Karpas-422 (cell line): ENCODE results near the gene TBX5. TPM values are rescaled to one million over a fixed set of nuclear protein-coding genes. Genes with fewer than 3 reads are reported as not detected.

Experiments
- DNase-seq: peaks from one replicate; pipeline ENCODE4 v3.0.0-alpha.2; 2015
- H2AFZ ChIP-seq: fragments of 200-600 bp; sonication (generic); 2 replicates; pipeline ENCODE4 v1.6.1; 2014; ENCODE audit warnings: antibody characterized with exemption, low read length, mixed read lengths
- H3K27ac ChIP-seq: fragments of 200-600 bp; sonication (generic); 2 replicates; pipeline ENCODE4 v1.5.1; 2014; ENCODE audit warnings: mild to moderate bottlenecking, low read length, moderate library complexity
- H3K27me3 ChIP-seq: fragments of 200-600 bp; sonication (generic); 2 replicates; pipeline ENCODE4 v1.6.1; 2014; ENCODE audit warnings: low read length, mixed read lengths
- H3K36me3 ChIP-seq: fragments of 200-600 bp; sonication (generic); 2 replicates; pipeline ENCODE4 v1.6.1; 2014; ENCODE audit warnings: low read length, mixed read lengths; ENCODE audit not compliant: insufficient read depth
- H3K4me1 ChIP-seq: fragments of 200-600 bp; sonication (generic); 2 replicates; pipeline ENCODE4 v1.6.1; 2014; ENCODE audit warnings: mild to moderate bottlenecking, low read length, mixed read lengths
- H3K4me2 ChIP-seq: fragments of 200-600 bp; sonication (generic); 2 replicates; pipeline ENCODE4 v1.6.1; 2014; ENCODE audit warnings: low read length, low read depth, mild to moderate bottlenecking; ENCODE audit not compliant: poor library complexity, severe bottlenecking
- H3K4me3 ChIP-seq: fragments of 200-600 bp; sonication (generic); 2 replicates; pipeline ENCODE4 v1.5.1; 2014; ENCODE audit warnings: mild to moderate bottlenecking, antibody characterized with exemption, low read length, mixed read lengths
- H3K79me2 ChIP-seq: fragments of 200-600 bp; sonication (generic); 2 replicates; pipeline ENCODE4 v1.6.1; 2014; ENCODE audit warnings: mild to moderate bottlenecking, low read length, mixed read lengths
- H3K9ac ChIP-seq: fragments of 200-600 bp; sonication (generic); 2 replicates; pipeline ENCODE4 v1.6.0; 2014; ENCODE audit warnings: low read length
- H3K9me2 ChIP-seq: fragments of 200-600 bp; sonication (generic), shearing (Covaris generic); replicated peaks from 2 replicates; pipeline ENCODE4 v1.6.0; 2014; ENCODE audit warnings: mild to moderate bottlenecking, low read length, moderate library complexity; ENCODE audit not compliant: insufficient read depth
- H3K9me3 ChIP-seq: fragments of 300-700, 200-600 bp; sonication (generic); 2 replicates; pipeline ENCODE4 v1.6.1; 2014; ENCODE audit warnings: low read length, mixed read lengths
- H4K20me1 ChIP-seq: fragments of 200-600 bp; sonication (generic); 2 replicates; pipeline ENCODE4 v1.6.1; 2014; ENCODE audit warnings: mild to moderate bottlenecking, antibody characterized with exemption, low read length, low read depth; ENCODE audit not compliant: insufficient read depth
- total RNA-seq: library from RNA; depleted of rRNA; stranded (reverse); fragments of >200 nt; shearing (Covaris generic); gene quantifications from 2 replicates; pipeline ENCODE4 v1.2.3, GENCODE V29; 2014; ENCODE audit warnings: low replicate concordance

The TBX5 gene
- total RNA-seq, 1 experiment from 2014 or later, result not detected

DNA sequence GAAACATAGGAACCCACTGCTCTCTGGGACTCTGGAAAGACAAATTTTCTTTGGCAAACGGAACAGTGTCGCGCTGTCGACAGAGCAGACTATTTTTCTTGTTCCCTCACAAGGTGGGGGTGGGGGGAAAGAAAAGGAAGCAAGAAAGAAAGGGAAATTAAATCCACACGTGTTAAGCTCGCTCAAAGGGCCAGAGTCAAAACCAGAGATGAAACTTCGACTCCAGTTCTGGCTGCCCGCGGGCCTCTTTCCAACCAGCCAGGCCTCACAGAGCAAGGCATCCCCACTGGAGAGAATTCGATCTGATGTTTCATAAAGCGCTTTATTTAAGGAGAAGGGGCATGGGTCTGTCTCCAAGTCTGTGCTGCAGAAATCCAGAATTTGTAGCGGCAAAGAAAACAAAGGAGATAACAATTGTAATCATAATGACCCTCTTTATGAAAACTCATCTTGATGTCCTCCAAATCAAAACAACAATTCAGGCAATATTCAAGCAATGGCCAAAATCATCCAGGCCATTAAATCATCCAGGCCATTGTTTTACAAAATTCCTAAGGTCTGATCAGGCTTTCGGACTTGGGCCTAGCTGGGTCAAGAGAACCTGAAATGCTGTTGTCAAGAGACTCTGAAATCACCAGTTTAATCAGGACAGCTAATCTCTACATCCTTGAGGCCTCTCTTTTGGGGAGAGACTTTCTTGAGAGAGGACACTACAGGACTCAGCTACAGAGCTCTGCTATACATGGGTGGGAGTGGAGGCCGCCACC, 5.3 kb upstream of the TBX5 start:
- H3K9me2 ChIP-seq, result no peaks in the 10 kb centered on the region
- no peaks in the 10 kb centered on the region for H3K4me1 ChIP-seq
- no peaks in the 10 kb centered on the region for H3K27me3 ChIP-seq
- DNase-seq, result no peak
- no peak overlapping the region for H3K9ac ChIP-seq
- H3K4me2 ChIP-seq, result no peak overlapping the region
- no peaks in the 10 kb centered on the region for H4K20me1 ChIP-seq
- H3K9me3 ChIP-seq, result no peaks in the 10 kb centered on the region
- H2AFZ ChIP-seq, result no peak overlapping the region
- no peak overlapping the region for H3K4me3 ChIP-seq
- H3K27ac ChIP-seq, result no peak overlapping the region
- H3K36me3 ChIP-seq, result no peaks in the 10 kb centered on the region
- H3K79me2 ChIP-seq, result no peaks in the 10 kb centered on the region

DNA sequence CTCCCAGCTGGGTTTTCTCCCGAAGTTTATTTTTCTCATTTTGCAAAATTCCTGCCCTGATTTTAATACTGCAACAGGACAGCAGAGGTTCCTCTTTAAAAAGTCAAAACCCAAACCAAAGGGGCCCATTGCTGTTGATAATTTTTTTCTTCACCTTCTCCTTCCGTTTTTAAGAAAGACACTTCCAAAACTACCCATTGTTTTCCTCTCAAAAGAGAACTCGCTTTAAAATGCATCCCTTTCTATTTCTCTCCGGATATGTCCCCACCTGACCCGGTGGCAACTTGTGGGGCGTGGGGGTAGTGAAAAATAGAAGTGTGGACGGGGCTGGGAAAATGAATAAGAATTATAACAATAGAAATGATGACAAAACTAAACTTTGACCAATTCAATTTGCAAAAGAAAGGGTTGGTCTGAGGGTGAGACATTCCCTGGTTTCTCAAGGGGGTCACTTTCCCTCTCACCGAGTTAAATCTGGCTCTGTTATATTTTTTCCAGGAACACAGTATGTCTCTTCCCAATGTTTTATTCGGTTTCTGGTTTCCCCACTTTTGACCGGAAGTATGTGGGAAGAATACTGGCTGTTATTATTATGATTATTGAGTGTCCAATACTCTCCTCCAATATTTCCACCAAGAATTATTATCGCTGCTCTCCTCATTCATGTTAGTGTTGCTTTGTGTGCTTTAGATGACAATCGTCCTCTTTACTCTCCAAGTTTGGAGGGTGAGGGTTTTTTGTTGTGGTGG, 4.1 kb upstream of the TBX5 start:
- H3K79me2 ChIP-seq, result no peaks in the 10 kb centered on the region
- no peak overlapping the region for H3K9ac ChIP-seq
- H4K20me1 ChIP-seq, result no peaks in the 10 kb centered on the region
- H3K4me3 ChIP-seq, result no peak overlapping the region
- no peak overlapping the region for H3K27ac ChIP-seq
- H3K27me3 ChIP-seq, result no peaks in the 10 kb centered on the region
- no peak for DNase-seq
- H2AFZ ChIP-seq, result no peak overlapping the region
- no peaks in the 10 kb centered on the region for H3K36me3 ChIP-seq
- no peaks in the 10 kb centered on the region for H3K4me1 ChIP-seq
- H3K9me3 ChIP-seq, result no peaks in the 10 kb centered on the region
- H3K9me2 ChIP-seq, result no peaks in the 10 kb centered on the region
- no peak overlapping the region for H3K4me2 ChIP-seq

DNA sequence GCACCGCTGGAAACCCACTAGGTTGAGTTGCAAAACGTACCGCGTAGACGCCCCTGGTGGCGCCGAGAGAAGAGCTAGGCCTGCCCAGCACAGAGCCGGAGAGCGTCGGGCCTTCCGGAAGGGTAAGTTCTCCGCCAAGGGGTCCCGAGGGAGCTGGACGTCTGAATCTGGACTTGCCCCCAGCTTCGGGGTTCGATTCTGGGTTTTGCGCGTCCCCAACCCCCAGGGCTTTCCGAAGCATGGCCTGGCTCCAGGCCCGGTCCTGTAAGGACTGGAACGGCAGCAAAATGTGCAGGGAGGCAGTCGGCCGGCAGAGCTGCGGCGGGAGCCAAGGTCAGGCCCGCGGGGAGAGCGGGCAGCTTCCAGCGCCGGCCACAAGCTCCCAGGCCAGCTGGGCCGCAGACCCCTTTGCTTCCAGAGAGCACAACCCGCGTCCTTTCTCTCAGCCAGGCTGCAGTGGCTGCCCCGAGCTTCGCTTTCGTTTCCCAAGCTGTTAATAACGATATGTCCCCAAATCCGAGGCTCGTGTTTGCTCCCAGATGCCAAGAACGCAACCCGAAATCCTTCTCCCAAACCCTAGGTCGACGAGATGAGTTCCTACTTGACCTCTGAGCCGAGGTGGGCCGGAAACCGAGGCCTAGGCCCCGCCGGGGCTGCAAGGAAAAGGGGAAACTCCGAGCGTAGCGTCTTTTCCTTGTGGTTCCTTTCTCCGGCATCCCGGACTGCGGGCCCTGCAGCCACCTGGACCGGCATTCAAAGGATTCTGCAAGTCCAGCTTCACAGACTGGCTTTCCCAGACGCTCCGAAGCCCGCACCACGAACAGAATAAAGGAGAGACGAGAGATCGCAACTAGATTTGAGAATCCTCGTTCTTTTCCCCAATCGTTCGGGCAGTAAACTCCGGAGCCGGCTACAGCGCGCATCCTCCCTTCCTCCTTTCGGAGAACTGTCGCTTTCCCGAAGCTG, 3.2 kb upstream of the TBX5 start:
- Histone ChIP-seq H3K79me2 (no peaks in the 10 kb centered on the region), H3K4me1 (no peaks in the 10 kb centered on the region), H3K9ac (no peak overlapping the region), H3K9me3 (no peaks in the 10 kb centered on the region), H2AFZ (no peak overlapping the region), H4K20me1 (no peaks in the 10 kb centered on the region), H3K36me3 (no peaks in the 10 kb centered on the region), H3K27me3 (no peaks in the 10 kb centered on the region), H3K4me3 (no peak overlapping the region), H3K4me2 (no peak overlapping the region), H3K9me2 (no peaks in the 10 kb centered on the region), H3K27ac (no peak overlapping the region)
- DNase-seq, result no peak

DNA sequence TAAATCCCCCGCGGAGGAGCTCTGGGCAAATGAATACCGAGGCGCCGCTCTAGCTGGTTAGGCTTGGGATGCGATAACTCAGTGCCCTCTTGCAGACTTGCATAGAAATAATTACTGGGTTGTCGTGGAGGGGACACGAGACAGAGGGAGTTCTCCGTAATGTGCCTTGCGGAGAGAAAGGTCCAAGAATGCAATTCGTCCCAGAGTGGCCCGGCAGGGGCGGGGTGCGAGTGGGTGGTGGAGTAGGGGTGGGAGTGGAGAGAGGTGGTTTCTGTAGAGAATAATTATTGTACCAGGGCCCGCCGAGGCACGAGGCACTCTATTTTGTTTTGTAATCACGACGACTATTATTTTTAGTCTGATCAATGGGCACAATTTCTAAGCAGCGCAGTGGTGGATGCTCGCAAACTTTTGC, 2.5 kb upstream of the TBX5 start:
- Histone ChIP-seq H3K79me2 (no peaks in the 10 kb centered on the region), H3K4me1 (no peaks in the 10 kb centered on the region), H3K4me3 (no peak overlapping the region), H3K4me2 (no peak overlapping the region), H3K9ac (no peak overlapping the region), H3K36me3 (no peaks in the 10 kb centered on the region), H3K9me3 (no peaks in the 10 kb centered on the region), H3K27me3 (no peaks in the 10 kb centered on the region), H2AFZ (no peak overlapping the region), H4K20me1 (no peaks in the 10 kb centered on the region), H3K9me2 (no peaks in the 10 kb centered on the region), H3K27ac (no peak overlapping the region)
- no peak for DNase-seq

DNA sequence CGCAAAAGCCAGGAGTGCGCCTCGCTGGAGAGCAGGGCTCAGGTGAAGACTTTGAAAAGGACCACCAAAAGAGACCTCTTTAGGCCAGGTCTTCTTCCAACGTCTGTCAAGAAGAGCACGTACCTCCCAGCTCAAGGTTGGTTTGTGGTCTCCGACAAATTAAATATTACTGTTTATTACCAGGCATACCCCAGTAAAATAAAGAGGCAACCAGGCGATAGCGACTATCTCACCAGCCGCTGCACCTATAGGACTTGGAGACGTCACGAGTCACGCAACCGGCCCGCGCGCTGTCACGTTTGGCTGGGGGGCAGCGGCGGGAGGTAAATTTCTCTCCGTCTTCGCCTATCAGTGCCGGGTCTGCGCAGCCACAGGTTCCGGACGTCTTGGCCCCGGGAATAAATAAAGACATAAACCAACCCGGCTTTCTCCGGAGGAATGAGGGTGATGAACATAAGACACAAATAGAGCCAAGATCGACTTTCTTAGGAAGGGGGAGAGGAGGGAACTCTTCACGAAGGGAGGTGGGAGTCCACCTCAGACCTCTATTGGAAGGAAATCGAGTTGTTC, 2.0 kb upstream of the TBX5 start:
- H3K27ac ChIP-seq, result no peak overlapping the region
- DNase-seq, result no peak
- H3K4me2 ChIP-seq, result no peak overlapping the region
- H4K20me1 ChIP-seq, result no peaks in the 10 kb centered on the region
- no peaks in the 10 kb centered on the region for H3K27me3 ChIP-seq
- no peaks in the 10 kb centered on the region for H3K36me3 ChIP-seq
- no peak overlapping the region for H3K9ac ChIP-seq
- H3K79me2 ChIP-seq, result no peaks in the 10 kb centered on the region
- H2AFZ ChIP-seq, result no peak overlapping the region
- no peak overlapping the region for H3K4me3 ChIP-seq
- no peaks in the 10 kb centered on the region for H3K9me2 ChIP-seq
- no peaks in the 10 kb centered on the region for H3K9me3 ChIP-seq
- no peaks in the 10 kb centered on the region for H3K4me1 ChIP-seq

DNA sequence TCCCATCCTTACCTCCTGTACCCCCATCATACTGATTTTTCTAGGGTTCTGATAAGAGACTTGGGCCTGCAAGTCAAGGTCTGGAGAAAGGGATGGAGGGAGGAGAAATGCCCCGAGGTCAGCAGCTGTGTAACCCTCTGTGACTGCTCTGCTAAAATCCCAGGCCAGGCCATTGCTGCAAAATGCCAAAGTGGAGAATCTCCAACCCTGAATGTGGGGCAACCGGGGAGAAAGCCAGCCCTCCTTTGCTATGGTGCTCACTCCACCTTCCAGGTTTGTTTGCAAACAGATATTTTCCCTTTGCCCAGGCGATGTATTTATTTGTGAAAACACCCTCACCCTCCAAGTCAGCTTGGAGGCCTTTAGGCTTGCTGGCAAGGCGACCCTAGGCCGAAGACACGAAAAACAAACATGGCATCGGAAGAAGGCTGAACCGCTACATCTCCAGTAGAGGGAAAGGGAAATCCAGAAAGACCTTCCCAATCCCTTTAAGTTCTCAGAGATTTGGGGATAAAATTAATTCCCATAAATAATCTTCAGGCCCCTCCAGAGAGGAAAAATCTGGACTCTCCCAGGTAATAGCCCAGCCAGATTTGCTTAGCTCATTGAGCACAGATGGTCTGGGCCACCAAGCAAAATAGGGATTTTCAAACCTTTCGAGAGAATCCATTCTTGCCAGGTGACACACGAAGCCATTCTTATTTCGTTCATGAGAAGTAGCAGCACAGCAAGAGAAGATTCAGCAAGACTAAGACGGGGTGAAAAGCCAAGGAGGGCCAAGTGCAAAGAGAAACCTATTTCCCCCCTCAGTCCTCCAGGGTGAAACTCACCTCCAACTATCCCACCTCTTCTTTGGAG, 1.3 kb upstream of the TBX5 start:
- H3K4me2 ChIP-seq, result no peak overlapping the region
- H3K9me3 ChIP-seq, result no peaks in the 10 kb centered on the region
- H3K4me1 ChIP-seq, result no peaks in the 10 kb centered on the region
- H3K27ac ChIP-seq, result no peak overlapping the region
- no peaks in the 10 kb centered on the region for H3K79me2 ChIP-seq
- H4K20me1 ChIP-seq, result no peaks in the 10 kb centered on the region
- no peak overlapping the region for H3K9ac ChIP-seq
- no peak for DNase-seq
- H3K9me2 ChIP-seq, result no peaks in the 10 kb centered on the region
- no peak overlapping the region for H3K4me3 ChIP-seq
- H2AFZ ChIP-seq, result no peak overlapping the region
- no peaks in the 10 kb centered on the region for H3K36me3 ChIP-seq
- H3K27me3 ChIP-seq, result no peaks in the 10 kb centered on the region

DNA sequence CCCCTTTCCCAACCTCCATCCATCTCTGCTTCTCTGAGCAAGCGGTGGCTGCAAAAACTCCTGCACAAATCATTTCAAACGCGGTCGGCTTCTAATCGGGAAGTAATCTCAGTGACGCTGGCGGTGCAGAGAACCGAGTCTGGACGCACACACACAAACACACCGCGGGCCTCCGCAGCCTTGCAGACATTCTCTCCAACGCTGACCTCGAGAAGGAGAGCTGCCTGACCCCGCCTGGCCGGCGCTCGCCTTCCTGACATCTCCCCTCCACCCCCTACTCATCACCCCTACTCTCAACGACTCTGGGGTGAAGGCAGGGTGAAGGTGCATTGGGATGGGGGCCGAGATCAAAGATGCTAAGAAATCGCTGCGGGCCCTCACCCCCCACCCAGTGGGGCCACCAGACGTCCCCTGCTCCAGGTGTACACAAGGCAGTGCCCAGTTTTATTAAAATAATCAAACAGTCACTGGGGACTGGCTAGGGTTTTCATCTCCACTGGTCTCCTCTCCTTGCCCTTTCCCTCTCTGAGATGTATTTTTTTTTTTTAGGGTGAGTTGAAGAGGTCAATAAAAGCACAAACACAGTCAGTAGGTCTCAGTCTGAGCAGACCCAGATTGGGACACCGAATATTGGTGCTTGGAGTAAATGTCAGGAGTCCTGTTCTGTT, 506 bp upstream of the TBX5 start:
- Histone ChIP-seq H3K4me1 (no peaks in the 10 kb centered on the region), H2AFZ (no peak overlapping the region), H3K4me2 (no peak overlapping the region), H3K9me2 (no peaks in the 10 kb centered on the region), H4K20me1 (no peaks in the 10 kb centered on the region), H3K9ac (no peak overlapping the region), H3K27me3 (no peaks in the 10 kb centered on the region), H3K27ac (no peak overlapping the region), H3K79me2 (no peaks in the 10 kb centered on the region), H3K4me3 (no peak overlapping the region), H3K9me3 (no peaks in the 10 kb centered on the region), H3K36me3 (no peaks in the 10 kb centered on the region)
- no peak for DNase-seq
